B cell (primary cell): ENCODE results near the gene C1orf198. TPM values are rescaled to one million over a fixed set of nuclear protein-coding genes. Genes with fewer than 3 reads are reported as not detected.

Experiments used
- ATAC-seq: fragments of 200-7000 bp; cut with Tn5 transposase; one replicate; pipeline ENCODE4 v1.10.0; 2021; ENCODE audit warnings: low read depth, mild to moderate bottlenecking, moderate number of reproducible peaks, moderate library complexity
- CTCF ChIA-PET: fragments of 350-600 bp; sonication (Branson Sonifier 250); formaldehyde crosslinking; loops from one replicate; lab custom pipeline; 2021; ENCODE audit warnings: antibody characterized with exemption, inconsistent platforms; lab: Charles Lee
- POLR2A ChIA-PET: fragments of 350-600 bp; sonication (Branson Sonifier 250); formaldehyde crosslinking; loops from one replicate; lab custom pipeline; 2021; ENCODE audit warnings: antibody characterized with exemption; lab: Charles Lee
- DNase-seq: peaks from one replicate; pipeline ENCODE4 v3.0.0; 2013
- H2AFZ ChIP-seq: 2 replicates; pipeline ENCODE4 v1.6.1; 2012; ENCODE audit warnings: mild to moderate bottlenecking, low read depth, low read length; ENCODE audit not compliant: insufficient read depth, poor library complexity, severe bottlenecking
- H3K27ac ChIP-seq, 2 donors: 1 replicate in 1 of 2; 2 replicates in 1 of 2; pipeline ENCODE4 v1.5.1; 2012 to 2013; ENCODE audit warnings: low read length in 2 of 2, mild to moderate bottlenecking in 2 of 2, moderate library complexity in 1 of 2
- H3K27me3 ChIP-seq, 4 experiments: fragments of 200-600 bp in 1 of 4; sonication (generic) in 1 of 4; replicated peaks in 1 of 4; 1 replicate in 2 of 4; 2 replicates in 2 of 4; pipeline versions ENCODE4 v1.6.1 to v1.7.0; 2013 to 2016; ENCODE audit warnings: low read length in 3 of 4, mild to moderate bottlenecking in 2 of 4, mixed read lengths in 1 of 4, moderate library complexity in 1 of 4; ENCODE audit not compliant: insufficient read depth in 4 of 4, control insufficient read depth in 3 of 4; ENCODE audit errors: control extremely low read depth in 1 of 4
- H3K36me3 ChIP-seq, 2 experiments: replicated peaks in 1 of 2; 1 replicate in 1 of 2; 2 replicates in 1 of 2; pipeline versions ENCODE4 v1.6.1 to v1.7.1; 2013; ENCODE audit warnings: low read length in 1 of 2; ENCODE audit not compliant: insufficient read depth in 2 of 2, control insufficient read depth in 1 of 2; ENCODE audit errors: control extremely low read depth in 1 of 2, extremely low read depth in 1 of 2
- H3K4me1 ChIP-seq, 2 donors: fragments of 200-600 bp in 1 of 2; sonication (generic) in 1 of 2; 1 replicate in 1 of 2; 2 replicates in 1 of 2; pipeline versions ENCODE4 v1.5.1 to v1.6.1; 2013 to 2017; ENCODE audit warnings: low read length in 2 of 2; ENCODE audit not compliant: control insufficient read depth in 2 of 2, insufficient read depth in 2 of 2
- H3K4me2 ChIP-seq: replicated peaks from 2 replicates; pipeline ENCODE3; 2012; ENCODE audit warnings: mild to moderate bottlenecking, low read depth, low read length; ENCODE audit not compliant: poor library complexity, severe bottlenecking
- H3K4me3 ChIP-seq, 5 experiments: fragments of 200-600 bp in 1 of 5; sonication (generic) in 1 of 5; 1 replicate in 3 of 5; 2 replicates in 2 of 5; pipeline versions ENCODE4 v1.5.1 to v1.7.0; 2011 to 2016; ENCODE audit warnings: low read length in 4 of 5, mild to moderate bottlenecking in 4 of 5, low read depth in 2 of 5, control low read depth in 1 of 5, moderate library complexity in 1 of 5; ENCODE audit not compliant: insufficient read depth in 1 of 5; ENCODE audit errors: control extremely low read depth in 1 of 5, extremely low read depth in 1 of 5
- H3K79me2 ChIP-seq: fragments of 200-600 bp; sonication (generic); one replicate; pipeline ENCODE4 v1.6.0; 2016; ENCODE audit warnings: low read length; ENCODE audit not compliant: control insufficient read depth, insufficient read depth
- H3K9ac ChIP-seq: fragments of 200-600 bp; sonication (generic); 2 replicates; pipeline ENCODE4 v1.6.1; 2017; ENCODE audit warnings: mild to moderate bottlenecking, low read length, moderate library complexity
- H3K9me3 ChIP-seq, 3 donors: one replicate each; pipeline versions ENCODE4 v1.6.1 to v1.7.1; 2013; ENCODE audit warnings: low read length in 2 of 3; ENCODE audit not compliant: control insufficient read depth in 2 of 3, insufficient read depth in 1 of 3; ENCODE audit errors: control extremely low read depth in 1 of 3
- H4K20me1 ChIP-seq: 2 replicates; pipeline ENCODE4 v1.6.0; 2012; ENCODE audit warnings: mild to moderate bottlenecking, low read length; ENCODE audit not compliant: insufficient read depth, control insufficient read depth, poor library complexity, severe bottlenecking
- H3K27ac Mint-ChIP-seq: one replicate; pipeline ENCODE4 v1.8.0; 2021; ENCODE audit warnings: mixed read lengths
- H3K27me3 Mint-ChIP-seq: one replicate; pipeline ENCODE4 v1.8.0; 2021; ENCODE audit warnings: mixed read lengths
- H3K4me1 Mint-ChIP-seq: one replicate; pipeline ENCODE4 v1.8.0; 2021; ENCODE audit warnings: mixed read lengths
- H3K4me3 Mint-ChIP-seq: one replicate; pipeline ENCODE4 v1.8.0; 2021; ENCODE audit warnings: mixed read lengths
- H3K9me3 Mint-ChIP-seq: one replicate; pipeline ENCODE4 v1.8.0; 2022; ENCODE audit warnings: mixed read lengths; ENCODE audit not compliant: insufficient read depth
- CTCF ChIP-seq: fragments of 200-600 bp; IDR thresholded peaks from one replicate; pipeline ENCODE4 v1.8.0; 2022; ENCODE audit warnings: antibody characterized with exemption, mild to moderate bottlenecking
- EZH2 ChIP-seq: IDR thresholded peaks from 2 replicates; pipeline ENCODE4 v1.6.1; 2012; ENCODE audit warnings: borderline replicate concordance, low read depth, mild to moderate bottlenecking, moderate library complexity, low read length; ENCODE audit not compliant: insufficient read depth, poor library complexity, severe bottlenecking
- WGBS: methylation state at CpG from one replicate; pipeline ENCODE4 v1.1.5; 2013; ENCODE audit warnings: missing lambda C conversion rate; ENCODE audit not compliant: insufficient coverage; 5-methylcytosine and 5-hydroxymethylcytosine counted together
- intact Hi-C: fragments of 100-400 bp; cut with micrococcal nuclease; formaldehyde crosslinking; loops from one replicate; pipeline ENCODE4 v1.10.0; 2022
- polyA plus RNA-seq: library from polyadenylated mRNA; depleted of rRNA; stranded (reverse); fragments of >200 nt; gene quantifications from 2 replicates; pipeline ENCODE4 v1.2.3, GENCODE V29; 2012
- total RNA-seq, 2 donors: library from RNA; stranded (reverse); fragments of 120-200 nt in 1 of 2; gene quantifications; 1 replicate in 1 of 2; 2 replicates in 1 of 2; pipeline versions ENCODE4 v1.2.3 to v1.2.4, GENCODE V29; 2013 to 2022

Gene C1orf198
- total and polyA plus RNA-seq, 2 donors (not counting 1 experiment from before 2014, with no cell fraction given): 1.0 to 6.6 TPM

GRCh38 chr1:230879778-230880177, 11.5 kb upstream of the C1orf198 start:
- Histone ChIP-seq H3K79me2 (no peaks in the 10 kb centered on the region), H3K9me3 (peaks cover 0 to 7% (median 0%) of the 10 kb centered on the region in 3 donors), H3K27me3 (peaks cover 0 to 33% (median 15%) of the 10 kb centered on the region in 4 experiments), H3K4me2 (no peak overlapping the region), H2AFZ (no peak overlapping the region), H3K9ac (no peak overlapping the region), H3K4me3 (no peak overlapping the region), H3K36me3 (no peaks in the 10 kb centered on the region), H3K27ac (no peak overlapping the region), H4K20me1 (no peaks in the 10 kb centered on the region), H3K4me1 (no peaks in the 10 kb centered on the region)
- POLR2A ChIA-PET: no interaction called here
- TF ChIP-seq CTCF (no peak), EZH2 (no peak)
- peaks cover 66% of the 10 kb centered on the region for H3K27me3 Mint-ChIP-seq
- H3K27ac Mint-ChIP-seq: no peak overlapping the region
- no peak overlapping the region for H3K4me3 Mint-ChIP-seq
- WGBS: 0% methylated on average over 1 of the region's 8 CpGs
- ATAC-seq (no peak), DNase-seq (no peak)
- no peaks in the 10 kb centered on the region for H3K4me1 Mint-ChIP-seq
- CTCF ChIA-PET: no interaction called here
- no peaks in the 10 kb centered on the region for H3K9me3 Mint-ChIP-seq
- intact Hi-C loops: no loop called here

GRCh38 chr1:230878591-230878990, 10.3 kb upstream of the C1orf198 start:
- DNase-seq (no peak), ATAC-seq (no peak)
- H3K27ac Mint-ChIP-seq: no peak overlapping the region
- no peaks in the 10 kb centered on the region for H3K4me1 Mint-ChIP-seq
- Histone ChIP-seq H3K27ac (no peak overlapping the region), H3K4me2 (no peak overlapping the region), H3K4me1 (no peaks in the 10 kb centered on the region), H2AFZ (no peak overlapping the region), H3K9ac (no peak overlapping the region), H3K27me3 (peaks cover 0 to 28% (median 16%) of the 10 kb centered on the region in 4 experiments), H3K9me3 (peaks cover 0 to 3% (median 0%) of the 10 kb centered on the region in 3 donors), H3K79me2 (no peaks in the 10 kb centered on the region), H3K4me3 (no peak overlapping the region), H3K36me3 (no peaks in the 10 kb centered on the region), H4K20me1 (no peaks in the 10 kb centered on the region)
- intact Hi-C loops: no loop called here
- ChIA-PET POLR2A (no interaction called here), CTCF (no interaction called here)
- no peaks in the 10 kb centered on the region for H3K9me3 Mint-ChIP-seq
- no peak overlapping the region for H3K4me3 Mint-ChIP-seq
- WGBS: 56% methylated on average over 2 of the region's 5 CpGs
- H3K27me3 Mint-ChIP-seq: peaks cover 61% of the 10 kb centered on the region
- no peak for TF ChIP-seq CTCF
- no peak for TF ChIP-seq EZH2
